GM21717 (cell line): ENCODE data around the gene ABCF1.
A peak's percentile ranks its signal among the peaks of the same experiment; 100 is the strongest.
"Not testable (repeated sequence)": the region's sequence is repeated elsewhere in the genome, so short reads cannot be mapped to it uniquely, and the experiment has no call there.

Experiments used
- ATAC-seq: cut with Tn5 transposase; IDR thresholded peaks from one replicate; pipeline ENCODE4 v1.9.1; 2021; ENCODE audit warnings: mild to moderate bottlenecking, moderate library complexity; ENCODE audit not compliant: unreplicated experiment

The ABCF1 gene

DNA sequence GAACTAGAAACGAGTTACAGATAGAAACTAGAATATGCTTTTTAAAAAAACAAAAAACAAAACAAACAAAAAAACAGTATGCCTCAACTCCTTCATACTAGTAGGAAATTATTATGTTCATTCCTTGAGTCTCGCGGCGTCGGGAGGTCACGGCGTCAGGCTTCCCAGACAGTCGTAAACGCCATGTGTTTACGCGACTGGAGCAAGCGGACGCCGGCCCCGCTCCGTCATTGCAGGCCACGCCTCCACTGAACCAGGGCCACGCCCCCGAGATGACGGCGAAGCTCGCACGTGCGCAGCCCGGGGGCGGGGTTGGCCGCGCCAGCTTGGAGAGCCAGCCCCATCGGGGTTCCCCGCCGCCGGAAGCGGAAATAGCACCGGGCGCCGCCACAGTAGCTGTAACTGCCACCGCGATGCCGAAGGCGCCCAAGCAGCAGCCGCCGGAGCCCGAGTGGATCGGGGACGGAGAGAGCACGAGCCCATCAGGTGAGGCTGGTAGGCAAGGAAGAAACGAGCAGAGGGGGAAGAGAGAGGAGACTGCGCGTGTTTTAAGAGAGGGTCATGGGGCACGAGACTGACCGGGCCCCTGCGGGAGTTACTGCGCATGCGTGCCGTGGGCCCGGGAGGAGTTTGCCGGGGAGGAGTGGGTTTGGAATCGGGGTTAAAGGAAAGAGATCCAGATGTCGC is at the start of gene ABCF1:
ABCF1 (plus strand) TSS at position 368 of the 687 bp plus-strand sequence; CDS start at position 414, 46 bp downstream.
- peak; percentile 83 for ATAC-seq

DNA sequence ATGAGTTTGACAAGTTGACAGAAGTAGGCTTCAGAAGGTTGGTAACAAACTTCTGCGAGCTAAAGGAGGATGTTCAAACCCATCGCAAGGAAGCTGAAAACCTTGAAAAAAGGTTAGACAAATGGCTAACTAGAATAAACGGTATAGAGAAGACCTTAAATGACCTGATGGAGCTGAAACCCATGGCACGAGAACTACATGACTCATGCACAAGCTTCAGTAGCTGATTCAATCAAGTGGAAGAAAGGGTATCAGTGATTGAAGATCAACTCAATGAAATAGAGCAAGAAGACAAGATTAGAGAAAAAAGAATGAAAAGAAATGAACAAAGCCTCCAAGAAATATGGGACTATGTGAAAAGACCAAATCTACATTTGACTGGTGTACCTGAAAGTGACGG is 49.3 kb upstream of the ABCF1 start:
- ATAC-seq: not testable (repeated sequence)

DNA sequence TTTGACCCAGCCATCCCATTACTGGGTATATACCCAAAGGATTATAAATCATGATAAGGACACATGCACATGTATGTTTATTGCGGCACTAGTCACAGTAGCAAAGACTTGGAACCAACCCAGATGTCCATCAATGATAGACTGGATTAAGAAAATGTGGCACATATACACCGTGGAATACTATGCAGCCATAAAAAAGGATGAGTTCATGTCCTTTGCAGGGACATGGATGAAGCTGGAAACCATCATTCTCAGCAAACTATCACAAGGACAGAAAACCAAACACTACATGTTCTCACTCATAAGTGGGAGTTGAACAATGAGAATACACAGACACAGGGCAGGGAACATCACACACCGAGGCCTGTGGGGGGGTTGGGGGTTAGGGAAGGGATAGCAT is 44.8 kb upstream of the ABCF1 start:
- ATAC-seq: not testable (repeated sequence)

DNA sequence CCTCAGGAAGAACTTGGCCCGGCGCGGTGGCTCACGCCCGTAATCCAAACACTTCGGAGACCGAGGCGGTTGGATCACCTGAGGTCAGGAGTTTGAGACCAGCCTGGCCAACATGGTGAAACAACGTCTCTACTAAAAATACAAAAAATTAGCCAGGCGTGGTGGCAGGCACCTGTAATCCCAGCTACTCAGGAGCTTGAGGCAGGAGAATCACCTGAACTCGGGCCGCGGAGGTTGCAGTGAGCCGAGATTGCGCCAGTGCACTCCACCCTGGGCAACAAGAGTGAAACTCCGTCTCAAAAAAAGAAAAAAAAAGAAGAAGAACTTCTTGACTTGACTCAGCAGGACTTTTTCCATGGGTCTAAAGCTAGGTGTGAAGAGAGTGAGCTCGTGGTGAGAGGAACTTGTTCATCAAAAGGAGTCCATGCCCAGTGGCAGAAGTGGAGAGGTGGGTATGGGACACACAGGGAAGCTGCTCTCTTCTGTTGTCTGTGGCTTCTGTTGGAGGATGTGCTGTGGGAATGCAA is 41.8 kb upstream of the ABCF1 start:
- not testable (repeated sequence) for ATAC-seq

DNA sequence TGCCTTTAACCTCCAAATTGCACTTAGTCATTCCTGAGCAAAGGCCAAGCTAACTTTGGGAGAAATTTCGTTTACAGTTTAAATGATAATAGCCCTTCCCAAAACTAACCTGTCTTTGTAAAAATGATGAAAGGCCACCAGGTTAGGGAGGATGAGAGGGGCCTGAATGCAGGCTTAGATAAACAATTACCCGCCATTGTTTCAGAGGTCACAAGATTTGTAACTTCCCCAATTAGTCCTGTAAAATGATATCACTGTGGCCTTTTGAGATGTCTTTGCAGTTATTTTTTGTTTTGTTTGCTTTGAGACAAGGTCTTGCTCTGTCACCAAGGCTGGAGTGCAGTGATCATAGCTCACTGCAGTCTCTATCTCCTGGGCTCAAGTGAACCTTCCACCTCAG is 41.2 kb upstream of the ABCF1 start:
- no peak for ATAC-seq

DNA sequence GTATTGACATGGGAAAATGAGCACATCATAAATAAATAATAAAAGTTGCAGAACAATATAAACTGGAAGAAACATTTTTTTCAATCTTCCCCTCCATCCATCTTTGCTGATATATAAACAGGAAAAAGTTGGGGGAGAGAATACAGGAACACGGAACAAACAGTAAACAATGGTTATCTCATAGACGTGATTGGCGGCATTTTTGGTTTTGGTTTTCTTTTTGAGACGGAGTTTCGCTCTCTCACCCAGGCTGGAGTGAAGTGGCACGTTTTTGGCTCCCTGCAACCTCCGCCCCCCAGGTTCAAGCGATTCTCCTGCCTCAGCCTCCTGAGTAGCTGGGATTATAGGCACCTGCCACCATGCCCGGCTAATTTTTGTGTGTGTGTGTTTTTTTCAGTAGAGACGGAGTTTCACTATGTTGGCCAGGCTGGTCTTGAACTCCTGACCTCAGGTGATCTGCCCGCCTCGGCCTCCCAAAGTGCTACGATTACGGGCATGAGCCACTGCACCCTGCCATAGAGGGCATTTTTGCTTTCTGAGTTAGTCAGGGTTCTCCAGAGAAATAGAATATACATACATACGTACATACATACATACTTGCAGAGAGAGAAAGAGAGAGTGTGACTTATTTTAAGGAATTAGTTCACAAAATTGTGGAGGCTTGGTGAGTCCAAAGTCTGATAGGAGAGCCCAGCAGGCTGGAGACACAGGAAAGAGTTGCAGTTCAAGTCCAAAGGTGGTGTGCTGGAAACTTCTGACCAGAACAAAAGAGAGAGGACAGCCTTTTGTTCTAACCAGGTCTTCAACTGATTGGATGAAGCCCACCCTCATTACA is 37.6 kb upstream of the ABCF1 start:
- no peak for ATAC-seq

DNA sequence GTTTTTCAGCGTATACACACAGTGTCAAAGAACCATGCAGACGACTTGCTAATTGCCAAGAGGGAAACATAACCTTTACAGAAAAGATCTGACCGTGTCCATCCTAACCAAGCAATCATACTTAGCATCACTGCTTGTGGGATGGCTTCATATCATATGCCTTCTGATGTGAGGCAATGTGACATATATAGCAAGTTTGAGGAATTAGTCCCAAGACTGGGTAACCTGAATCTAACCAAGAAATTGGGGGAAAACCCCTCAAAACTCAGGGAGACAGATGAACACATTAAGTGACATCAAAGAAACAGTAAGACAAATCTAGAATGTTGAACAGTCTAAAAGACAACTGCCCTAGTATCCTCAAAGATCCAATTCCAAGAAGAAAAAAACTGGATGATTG is 33.3 kb upstream of the ABCF1 start:
- ATAC-seq: no peak

DNA sequence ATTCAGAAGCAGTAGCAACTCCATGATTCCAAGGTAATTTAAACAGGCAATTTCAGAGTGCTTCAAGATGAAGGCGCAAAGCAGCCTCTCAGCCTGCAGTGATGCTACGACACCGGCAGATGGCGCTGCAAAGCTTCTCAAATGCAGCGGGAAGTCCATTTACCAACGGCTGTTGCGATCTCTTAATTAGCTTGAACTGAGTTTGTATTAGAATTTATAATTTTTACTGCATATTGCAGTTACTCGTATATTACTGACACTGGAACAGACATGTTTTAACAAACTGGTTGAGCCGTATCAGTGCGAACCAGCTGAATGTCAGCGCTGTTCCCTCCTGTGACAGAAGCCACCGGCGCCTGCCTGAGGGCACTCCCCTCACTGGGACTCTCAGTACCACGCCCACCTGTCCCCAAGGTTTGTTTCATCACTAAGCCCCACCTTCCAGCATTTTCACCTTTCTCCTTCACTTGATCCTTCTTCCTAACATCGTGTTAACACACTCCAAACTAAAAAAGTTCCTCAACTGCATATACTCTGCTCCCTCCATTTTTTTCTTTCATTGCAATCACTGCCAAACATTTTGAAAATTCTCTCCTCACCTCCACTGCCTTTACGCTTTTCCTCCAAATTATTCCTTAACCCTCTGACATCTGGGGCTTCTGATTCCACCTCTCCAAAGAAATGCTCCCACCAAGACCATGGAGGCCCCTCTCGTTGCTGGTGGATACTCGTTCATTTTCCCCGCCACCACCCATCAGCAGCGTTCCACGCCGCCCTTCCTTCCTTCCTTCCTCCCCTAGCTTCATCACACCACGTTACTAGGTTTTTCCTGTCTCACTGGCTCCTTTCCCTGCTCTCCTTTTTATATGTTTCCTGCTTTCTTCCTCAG is 29.5 kb upstream of the ABCF1 start:
- peak; percentile 54 for ATAC-seq

DNA sequence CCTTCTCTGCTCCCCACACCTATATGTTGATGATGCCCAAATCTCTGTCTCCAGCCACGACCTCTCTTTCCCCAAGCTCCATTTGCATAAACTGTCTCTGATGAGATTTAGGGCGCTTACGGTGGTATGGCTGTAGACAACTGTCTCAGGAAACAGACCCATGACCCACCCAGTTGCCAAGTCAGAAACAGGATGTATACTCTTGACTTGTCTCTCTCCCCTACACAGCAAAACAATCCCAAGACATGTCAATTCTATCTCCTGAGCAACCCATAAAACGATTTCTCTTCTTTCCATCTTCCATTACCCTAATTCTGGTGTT is 28.9 kb upstream of the ABCF1 start:
- ATAC-seq: no peak

DNA sequence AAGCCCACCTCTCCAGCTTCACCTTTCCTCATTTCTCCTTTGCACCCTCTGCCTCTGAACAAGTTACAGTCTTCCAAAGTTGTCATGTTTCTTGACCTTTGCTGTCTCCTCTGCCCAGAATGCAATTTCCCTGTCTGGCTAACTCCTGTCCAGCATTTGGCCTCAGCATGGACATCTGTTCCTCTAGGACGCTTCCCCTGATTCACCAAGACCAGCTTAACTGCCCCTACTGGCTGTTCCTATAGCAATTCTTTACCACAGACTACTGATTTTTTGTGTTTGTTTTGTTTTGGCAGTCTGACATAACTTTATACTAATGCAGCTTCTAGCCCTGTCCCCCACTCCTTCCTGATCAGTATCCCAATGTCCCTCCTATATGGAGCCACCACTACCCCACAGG is 28.3 kb upstream of the ABCF1 start:
- ATAC-seq: no peak

DNA sequence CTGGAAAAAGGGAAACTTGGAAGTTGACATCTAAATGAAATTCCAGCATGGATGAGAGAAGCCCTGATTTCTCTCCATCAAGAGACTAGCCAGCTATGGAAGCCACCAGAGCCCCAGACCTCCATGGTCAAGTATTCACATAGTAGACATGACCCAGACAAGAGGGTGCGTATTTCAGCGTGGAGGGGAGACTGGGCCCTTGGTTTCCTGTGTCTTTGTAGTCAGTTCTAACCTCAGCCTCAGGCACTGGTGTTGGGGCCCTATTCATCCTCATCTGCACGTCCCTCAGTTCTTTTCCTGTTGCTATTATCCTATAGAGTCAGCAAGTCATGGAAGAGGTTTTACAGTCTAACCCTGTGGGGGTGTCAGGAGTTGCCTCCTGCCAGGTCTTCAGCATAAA is 27.4 kb upstream of the ABCF1 start:
- ATAC-seq: no peak

DNA sequence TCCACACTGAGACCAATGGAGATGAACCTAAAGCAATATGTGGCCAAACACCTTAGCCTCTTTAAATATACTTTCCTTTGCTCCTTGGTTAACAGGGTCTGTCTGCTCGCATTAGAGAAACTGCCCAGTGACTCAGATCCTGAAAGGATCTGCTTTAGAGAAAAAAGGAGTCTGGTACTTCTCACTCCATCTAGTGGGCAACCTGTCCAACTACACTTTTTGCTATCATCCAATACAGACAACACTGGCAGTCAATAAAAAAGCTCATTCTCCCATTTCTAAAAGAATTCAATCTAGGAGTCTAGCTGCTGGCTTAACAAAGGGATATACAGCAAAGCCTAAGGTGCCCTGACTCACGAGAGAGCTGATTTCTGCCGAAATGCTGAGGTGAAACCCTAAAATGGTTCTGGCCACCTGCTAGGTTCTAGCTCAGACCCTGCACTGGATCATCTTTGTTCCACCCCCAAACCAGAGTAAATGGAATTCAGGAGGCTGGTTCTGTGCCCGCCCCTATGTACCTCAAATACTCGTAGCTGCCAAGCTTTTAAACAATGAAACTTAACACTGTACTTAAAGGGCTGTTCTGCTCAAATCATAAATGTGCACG is 26.5 kb upstream of the ABCF1 start:
- ATAC-seq: no peak

DNA sequence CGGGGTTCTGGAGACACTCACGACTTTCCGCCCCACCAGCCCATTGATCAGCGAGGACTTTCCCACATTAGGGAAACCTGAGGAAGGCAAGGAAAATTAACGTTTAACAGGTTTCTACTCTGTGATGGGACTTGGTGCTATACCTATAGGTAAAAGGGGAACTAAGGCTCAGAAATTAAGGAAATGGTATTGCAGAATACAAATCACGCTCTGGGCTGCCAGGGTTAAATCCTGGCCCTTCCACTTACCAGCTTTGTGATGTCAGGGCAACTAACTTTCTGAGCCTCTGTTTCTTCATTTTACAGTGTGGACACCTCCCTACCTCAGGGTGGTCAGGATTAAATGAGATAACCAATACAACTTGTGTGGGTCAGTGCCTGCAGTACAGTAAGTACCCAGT is 23.8 kb upstream of the ABCF1 start:
- ATAC-seq: no peak

DNA sequence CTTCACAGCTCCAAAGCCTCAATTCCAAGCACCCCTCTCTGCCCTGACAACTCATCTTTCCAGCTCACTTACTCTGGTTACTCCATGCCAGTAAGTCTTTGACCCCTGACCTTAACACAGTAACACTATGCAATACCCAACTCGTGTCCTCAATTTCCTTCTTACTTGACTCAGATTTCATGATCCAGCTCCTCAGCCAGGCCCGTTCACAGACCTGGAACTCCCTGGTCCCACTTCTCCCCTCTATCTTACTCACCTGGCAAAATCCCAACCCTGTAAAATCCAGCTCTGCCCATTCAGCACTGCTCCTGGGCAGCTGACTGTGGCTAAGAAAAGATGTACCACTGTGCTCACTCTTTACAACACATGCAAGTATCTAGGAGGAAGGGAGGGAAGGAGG is 22.9 kb upstream of the ABCF1 start:
- no peak for ATAC-seq

DNA sequence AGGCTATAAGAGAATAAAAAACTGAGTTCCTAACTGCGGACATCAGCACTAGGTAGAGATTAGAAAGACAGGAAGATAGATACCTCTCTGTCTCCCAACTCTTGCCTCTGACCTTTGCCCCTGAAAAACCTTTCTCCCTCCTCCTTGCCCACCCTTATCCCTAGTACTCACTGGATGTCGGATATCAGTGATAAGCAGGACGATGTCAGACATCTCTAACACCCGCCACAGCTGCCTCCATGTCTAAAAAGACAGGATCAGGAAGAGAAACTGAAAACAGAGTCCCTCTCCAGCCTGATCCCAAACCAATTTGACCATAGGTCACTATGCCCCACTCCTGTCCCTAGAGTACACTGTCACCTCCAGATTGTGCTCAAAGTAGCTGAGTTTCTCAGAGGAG is 16.8 kb upstream of the ABCF1 start:
- ATAC-seq: no peak

DNA sequence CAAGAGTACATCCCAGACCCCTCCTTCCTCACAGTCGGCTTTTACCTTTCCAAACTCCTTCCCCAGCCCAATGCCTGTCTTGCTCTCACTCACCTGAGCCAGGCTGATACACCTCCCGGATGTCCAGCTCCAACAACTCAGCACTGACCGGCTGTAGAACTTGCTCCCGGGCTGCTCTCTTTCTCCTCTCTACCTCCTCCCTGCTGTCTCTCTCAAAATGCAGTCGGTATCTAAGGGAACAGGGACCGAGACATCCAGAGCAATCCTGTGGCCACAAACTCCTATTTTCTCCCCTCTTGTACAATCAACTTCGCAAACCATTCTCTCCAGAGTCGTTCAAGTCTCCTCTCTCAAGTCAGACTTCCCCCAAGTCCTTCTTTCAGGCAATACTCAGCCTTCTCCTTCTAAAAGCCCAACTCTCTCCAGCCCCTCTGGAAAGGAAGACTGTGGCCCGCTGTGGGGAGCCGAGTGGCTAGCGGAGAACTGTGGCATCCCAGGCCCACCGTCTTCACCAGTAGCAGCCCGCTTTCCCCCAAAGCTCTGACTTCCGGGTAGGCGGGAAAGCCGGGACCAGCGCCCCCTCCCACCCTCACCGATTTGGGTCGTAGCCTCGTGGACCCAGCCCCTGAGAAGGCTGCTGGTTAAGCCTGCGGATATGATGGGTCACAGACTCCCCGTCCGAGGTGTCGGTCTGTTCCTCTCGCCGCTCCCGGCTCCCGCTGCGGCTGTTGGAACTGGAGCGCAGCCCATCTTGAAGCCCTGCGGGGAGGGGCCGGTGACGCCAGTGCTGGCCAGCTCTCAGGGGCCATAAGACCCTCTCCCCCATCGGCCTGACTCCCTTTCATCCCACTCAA is 16.1 kb upstream of the ABCF1 start:
- ATAC-seq: no peak

DNA sequence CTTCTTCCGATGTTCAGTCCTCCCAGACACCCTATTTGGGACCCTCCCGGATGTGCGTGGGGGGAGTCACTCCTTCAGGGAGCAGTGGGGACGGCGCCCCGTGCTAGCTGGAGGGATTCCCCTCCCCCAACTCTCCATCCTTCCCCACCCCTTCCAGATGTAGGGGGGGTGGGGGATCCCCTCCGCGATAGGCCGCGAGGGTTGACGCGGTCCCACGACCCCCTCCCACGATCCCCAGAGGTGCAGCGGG is 15.5 kb upstream of the ABCF1 start:
- ATAC-seq: peak; percentile 5

DNA sequence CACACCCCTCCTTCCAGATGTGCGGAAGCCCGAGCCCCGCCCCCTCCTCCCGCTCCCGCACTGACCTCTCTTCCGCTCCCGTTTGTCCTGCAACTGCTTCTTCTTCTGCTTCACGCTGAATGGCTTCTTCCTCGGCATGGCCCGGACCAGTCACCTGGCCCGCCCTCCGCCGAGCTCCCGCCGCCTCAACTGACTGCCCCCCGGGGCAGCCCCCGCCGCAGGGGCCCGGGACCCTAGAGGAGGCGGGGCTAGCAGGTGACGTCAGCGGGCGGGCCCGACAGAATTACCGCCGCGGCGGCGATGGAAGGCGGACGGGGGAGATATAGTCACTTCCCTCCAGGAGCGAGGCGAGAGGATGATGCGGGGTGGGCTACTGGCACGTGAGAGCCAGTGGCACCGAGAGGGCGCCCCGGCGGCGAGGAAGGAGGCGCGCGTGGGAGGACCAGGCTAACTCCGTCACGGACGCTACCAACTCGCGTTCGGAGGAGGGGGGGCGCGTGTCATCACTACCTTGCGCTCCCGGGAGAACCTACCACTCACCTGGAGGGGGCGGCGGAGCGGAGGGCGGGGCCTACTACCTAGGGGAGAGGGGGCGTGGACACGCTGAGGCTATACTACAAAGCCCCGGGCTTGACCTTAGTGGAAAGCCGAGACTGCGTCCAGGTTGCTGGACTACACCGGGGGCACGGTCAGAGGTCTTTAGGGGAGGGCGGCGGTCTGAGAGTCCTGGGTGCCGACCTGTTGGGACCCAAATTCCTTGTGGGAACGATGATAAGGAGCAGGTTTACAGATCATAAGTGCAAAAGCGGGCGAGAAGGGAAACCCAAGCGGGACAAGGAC is 15.0 kb upstream of the ABCF1 start, which contains the start of gene GNL1:
GNL1 (minus strand) TSS at position 424 of the 840 bp plus-strand sequence; CDS start at position 138, 286 bp downstream.
- ATAC-seq: peak; percentile 70
